ENCODE data around the gene TUBA4B.
"Not testable (repeated sequence)": the region's sequence is repeated elsewhere in the genome, so short reads cannot be mapped to it uniquely, and the experiment has no call there.

TUBA4B gene

DNA sequence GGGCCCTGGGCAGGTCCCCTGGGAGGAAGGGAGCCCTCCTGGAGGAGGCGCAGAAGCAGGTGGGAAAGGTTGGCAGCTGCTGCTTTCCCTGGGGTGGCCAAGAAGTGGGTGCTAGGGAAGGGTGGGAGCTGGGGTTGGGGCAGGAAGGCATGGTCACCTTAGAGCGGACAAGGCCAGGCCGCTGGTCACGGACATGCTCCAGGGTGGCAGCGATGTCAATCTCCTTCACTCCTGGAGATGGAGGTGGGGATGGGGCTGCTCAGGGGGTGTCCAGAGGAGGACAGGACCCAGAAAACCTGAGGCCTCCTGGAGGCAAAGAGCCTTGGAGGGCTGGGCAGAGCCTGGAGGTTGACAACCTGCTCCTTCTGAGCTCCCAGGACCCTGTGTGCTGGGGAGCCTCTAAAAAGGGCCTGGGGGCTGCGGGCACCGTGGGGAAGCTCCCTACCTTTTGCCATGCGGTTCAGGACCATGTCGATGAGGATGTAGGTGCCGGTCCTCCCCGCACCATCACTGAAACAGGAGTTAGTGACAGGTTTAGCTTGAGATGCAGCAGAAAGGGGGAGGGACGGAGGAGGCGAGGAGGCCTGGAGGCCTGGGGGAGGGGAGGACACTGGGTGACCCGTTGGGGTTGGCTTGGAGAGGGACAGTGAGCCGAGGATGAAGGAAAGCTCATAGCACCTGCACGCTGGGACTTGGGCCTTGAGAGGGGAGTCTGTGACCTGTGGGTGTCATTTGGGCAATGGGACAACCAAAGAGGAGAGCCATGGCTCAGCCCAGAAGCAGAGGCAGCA lies 37.5 kb downstream of the TUBA4B start:
- DNase-seq (ENCODE audit: low read depth in 2 of 2) = no peak

DNA sequence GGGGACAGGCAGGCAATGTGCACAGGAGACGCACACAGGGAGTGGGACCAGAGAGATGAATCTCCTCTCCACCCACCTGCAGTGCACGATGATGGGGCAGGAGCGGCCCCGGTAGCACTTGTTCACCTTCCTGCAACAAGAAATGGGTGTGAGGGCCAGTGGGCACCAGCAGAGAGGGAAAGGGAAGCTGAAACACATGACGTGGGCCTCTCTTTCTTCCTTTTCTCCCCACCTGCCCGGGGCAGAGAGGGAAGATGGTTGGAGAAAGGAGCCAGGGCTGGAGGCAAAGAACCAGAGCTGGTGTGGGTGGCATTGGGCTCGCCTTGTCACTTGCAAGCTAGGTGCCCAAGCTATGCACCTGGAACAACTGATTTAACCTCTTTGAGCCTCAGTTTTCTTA lies 38.4 kb downstream of the TUBA4B start:
- no peak for DNase-seq (ENCODE audit: low read depth in 2 of 2)

DNA sequence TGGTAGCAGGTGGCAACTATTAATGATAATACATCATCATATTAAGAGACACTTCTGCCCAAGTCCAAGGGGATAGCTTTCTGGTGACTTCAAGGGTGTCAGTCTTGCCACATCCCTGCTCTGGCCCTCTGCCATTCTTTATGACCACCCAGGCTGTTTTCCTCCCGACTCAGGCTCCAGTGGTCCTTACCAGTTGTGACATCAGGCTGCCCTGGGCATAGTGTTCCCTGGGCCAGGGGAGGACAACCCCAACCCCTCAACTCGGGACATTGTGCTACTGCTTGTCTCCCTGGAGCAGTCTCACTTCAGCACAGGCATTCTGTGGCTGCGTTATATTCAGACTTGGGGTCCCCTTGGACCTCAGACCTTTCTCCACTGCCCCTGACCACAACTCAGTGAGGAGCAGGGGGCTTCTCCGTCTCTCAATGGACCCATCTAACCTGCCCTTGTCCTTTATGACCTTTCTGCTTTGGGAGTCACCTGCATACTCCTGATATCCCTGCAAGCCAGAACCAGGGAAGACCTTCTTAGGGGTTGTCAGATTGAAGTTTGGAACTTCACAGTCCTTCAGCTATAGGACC lies 39.0 kb downstream of the TUBA4B start:
- no peak for DNase-seq (ENCODE audit: low read depth in 2 of 2)

DNA sequence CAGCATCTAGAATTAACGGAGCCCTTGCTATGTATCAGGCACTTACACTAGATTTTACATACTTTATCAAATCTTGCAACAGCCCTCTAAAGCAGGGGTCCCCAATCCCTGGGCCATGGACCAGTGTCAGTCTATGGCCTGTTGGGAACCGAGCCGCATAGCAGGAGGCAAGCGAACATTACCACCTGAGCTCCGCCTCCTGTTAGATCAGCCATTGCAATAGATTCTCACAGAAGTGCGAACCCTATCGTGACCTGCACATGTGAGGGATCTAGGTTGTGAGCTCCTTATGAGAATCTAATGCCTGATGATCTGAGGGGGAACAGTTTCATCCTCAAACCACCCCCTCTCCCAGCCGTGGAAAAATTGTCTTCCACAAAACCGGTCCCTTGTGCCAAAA lies 39.6 kb downstream of the TUBA4B start:
- DNase-seq (ENCODE audit: low read depth in 2 of 2) = no peak

DNA sequence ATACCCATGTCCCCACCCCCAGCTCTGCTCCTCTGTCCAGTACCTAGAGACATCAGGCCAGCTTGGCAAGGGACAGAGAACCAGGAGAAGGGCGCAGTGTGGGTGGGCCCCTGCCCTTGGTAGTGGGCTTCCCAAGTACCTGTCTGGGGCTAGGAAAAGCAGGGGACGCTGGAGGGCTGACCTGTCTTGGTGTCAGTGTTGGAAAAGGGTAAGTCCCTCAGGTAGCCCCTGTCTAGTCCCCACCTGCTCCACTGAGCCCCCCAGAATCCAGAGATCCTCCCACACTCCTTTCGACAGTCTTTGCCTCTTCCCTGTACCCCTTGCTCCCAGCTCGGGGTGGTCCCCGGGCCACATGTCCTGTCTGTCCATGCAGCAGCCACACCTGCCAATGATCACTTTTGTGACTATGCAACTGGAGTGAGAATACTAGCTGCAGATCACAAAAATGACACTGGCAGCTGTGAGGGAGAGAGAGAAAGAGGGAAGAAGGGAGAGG lies 40.7 kb downstream of the TUBA4B start:
- no peak for DNase-seq (ENCODE audit: low read depth in 2 of 2)

DNA sequence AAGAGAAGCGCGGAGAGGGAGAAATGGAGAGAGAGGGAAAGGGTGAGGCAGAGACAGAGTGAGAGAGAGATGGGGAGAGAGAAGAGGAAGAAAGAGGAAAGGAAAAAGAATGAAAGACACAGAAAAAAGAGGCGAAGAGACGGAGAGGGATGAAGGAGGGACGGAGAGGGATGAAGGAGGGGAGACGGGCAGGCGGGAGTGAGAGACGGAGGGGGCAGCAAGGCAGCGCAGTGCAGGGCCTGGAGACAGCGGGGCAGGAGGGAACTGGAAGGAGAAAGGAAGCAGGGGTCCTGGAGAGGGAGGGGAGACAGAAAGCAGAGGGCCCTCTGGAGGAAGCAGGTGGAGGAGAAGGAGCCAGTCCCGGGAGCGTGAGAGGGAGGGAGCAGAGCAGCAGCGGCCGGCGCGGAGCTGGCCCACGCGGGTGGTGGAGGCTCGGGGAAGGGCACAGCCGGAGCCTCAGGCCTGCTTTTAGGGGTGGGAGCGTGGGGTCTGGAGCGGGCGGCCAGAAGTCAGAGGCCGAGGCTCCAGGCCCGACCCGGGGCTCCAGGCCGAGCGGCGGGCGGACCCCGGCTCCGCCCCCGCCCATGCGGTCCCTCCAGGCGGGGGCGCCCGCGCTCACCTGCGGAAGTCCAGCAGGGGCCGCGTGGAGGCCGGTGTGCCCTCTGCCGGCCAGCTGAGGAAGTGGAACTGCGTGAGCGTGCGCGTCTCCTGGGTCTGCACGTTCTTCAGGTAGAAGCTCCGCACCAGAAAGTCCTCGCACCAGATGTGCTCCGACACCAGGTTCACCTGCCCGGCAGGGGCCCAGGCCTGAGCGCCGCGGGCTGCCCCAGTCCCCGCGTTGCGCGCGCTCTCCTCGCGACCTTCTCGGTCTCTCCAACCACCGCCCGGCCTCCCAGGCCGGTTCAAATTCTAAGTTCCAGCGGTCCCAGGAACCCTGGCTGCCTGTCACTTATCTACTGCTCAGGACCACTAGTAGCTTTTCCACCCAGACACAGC lies 41.6 kb downstream of the TUBA4B start:
- peak; percentile 79 to 85 for DNase-seq (ENCODE audit: low read depth in 2 of 2)

DNA sequence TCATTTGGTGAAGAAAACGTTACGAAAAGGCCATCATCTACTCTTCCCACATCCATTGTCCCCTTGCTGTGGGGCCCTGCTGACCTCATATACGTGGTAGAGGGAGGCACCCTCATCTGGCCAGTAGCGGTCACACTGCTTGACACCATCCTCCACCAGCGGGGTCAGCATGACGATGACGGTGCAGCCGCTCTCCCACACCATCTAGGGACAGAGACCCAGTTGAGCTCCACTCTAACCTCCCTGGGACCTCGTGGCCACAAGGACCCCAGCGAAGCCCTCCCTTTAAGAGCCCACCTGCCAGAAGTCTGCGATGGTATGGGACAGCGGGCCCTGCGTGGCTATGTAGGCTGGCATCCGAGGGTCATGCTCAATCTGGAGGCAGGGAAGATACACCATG lies 43.1 kb downstream of the TUBA4B start:
- no peak for DNase-seq (ENCODE audit: low read depth in 2 of 2)

DNA sequence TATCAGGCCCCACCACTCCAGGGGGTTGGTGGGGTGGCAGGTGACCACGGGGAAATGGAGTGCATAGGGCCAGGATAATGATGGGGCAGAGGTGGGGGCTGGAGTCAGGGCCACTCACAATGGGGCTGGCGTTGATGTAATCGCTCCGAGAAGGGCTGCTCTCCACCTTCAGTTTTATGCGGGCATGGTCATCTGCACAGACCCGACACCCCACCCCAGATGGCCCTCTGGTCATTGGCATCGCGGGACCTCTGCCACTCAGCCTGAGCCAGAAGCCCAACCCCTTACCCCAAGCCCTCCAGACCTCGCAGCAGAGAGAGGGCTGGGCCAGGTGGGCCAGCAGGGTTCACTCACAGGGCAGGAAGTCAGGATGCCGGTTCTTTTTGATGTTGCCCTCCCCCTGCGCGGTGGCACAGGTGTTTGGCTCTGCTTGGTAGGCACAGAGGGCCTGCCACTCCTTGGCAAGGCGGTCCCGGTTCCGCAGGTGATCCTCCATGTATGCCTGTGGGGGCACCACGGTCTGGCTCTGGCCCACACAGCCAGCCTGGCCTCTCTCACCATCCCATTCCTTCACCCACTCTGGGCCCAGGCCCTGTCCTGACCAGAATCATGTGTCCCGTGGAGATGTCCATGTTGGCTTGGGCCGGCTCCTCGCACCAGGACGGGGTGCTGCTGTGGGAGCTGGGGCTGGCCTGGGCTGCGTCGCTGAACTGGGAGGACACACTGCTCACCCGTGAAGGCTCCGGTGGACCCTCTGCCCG lies 43.8 kb downstream of the TUBA4B start:
- no peak for DNase-seq (ENCODE audit: low read depth in 2 of 2)

DNA sequence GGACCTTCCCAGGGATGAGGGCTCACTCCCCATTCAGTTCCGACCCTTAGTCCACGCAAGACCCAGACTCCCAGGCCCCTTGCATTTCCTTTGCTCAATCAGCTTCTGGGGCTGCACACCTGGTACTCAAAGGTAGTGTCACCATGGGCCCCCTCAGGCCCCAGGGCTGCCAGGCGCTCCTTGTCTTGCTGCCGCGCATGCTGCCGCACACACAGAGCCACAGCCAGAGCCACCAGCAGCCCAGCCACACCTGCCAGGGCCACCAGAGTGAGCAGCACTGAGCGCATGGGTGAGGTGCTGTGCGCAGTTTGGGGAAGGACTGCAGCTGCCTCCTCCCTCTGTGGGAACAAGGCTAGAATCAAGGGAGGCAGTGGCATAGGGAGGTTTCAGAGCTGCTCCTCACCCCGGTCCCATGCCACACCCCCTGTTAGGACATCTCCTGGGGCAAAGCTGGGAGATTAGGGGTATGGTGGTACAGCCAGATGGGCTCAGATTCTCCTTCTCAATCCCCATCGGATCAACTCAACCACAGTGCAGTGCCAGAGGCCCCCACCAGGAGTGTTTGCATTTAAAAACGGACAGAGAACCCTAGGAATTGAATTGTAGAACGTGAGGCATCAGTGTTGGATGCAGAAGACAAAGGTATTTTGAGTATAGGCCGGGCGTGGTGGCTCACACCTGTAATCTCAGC lies 44.9 kb downstream of the TUBA4B start:
- no peak for DNase-seq (ENCODE audit: low read depth in 2 of 2)

DNA sequence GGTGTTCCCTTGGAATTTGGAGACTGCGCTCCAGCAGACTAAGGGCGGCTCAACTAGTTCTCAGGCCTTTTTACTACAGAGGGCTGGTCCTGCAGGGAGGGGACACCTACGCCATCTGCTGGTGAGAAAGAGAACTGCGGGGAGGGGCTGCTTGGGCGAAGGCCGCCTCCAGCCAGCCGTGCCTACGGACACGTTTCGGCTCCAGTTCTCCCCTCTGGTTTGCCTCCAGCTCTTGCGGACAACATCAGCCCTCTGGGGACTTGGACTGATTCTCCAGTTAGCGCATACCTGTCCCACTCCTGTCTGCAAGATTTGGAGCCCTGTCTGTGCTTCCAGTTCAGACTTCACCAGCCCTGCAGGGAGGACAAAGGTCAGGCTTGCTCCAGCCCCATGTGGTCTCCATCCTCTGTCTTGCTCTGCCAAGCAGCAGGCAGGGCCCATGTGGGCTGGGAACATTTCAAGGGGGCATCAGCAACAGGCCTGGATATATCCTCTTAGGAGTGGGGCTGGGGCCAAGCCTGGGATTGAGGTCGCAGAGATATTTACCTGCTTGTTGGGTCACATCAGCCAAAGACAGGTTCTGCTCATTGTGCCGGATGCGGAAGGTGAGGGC lies 45.8 kb downstream of the TUBA4B start:
- peak; percentile 76 to 89 for DNase-seq (ENCODE audit: low read depth in 2 of 2)

DNA sequence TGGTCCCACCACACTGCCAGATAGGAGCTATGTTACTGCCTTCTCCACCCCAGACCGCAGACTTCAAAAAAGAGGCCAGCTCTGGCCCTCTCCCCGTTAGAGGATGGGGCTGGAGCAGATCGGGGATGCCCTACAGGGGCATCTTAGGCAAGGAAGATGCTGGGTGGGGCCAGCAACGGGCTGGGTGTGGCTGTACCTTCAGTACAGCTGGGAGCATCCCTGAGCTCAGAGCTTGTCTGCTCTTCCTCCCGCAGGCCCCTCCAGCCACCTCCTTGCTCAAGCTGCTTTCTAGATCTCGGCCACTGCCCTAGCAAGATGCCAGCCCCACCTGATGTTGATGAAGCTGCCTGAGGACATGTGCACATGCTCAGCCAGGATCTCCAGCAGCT lies 46.3 kb downstream of the TUBA4B start:
- DNase-seq (ENCODE audit: low read depth in 2 of 2) = no peak

DNA sequence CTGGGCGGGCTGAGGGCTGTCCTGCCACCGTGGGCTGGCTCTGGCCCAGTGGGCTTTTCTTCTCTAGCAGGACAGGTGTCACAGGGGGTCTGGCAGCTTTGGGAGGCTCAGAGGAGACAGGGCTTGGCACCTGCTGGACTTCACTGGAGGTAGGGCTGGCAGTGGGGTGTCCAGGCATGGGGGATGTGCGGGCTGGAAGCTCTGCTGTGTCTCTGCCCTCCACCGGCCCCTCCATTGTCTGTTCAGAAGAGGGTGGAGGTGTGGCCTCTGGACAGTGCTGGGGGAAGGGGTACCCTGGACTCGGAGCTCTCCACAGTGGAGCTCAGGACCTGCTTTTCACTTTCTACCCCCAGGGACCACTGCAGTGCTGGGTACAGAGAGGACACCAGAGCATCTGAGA lies 47.0 kb downstream of the TUBA4B start:
- no peak for DNase-seq (ENCODE audit: low read depth in 2 of 2)

DNA sequence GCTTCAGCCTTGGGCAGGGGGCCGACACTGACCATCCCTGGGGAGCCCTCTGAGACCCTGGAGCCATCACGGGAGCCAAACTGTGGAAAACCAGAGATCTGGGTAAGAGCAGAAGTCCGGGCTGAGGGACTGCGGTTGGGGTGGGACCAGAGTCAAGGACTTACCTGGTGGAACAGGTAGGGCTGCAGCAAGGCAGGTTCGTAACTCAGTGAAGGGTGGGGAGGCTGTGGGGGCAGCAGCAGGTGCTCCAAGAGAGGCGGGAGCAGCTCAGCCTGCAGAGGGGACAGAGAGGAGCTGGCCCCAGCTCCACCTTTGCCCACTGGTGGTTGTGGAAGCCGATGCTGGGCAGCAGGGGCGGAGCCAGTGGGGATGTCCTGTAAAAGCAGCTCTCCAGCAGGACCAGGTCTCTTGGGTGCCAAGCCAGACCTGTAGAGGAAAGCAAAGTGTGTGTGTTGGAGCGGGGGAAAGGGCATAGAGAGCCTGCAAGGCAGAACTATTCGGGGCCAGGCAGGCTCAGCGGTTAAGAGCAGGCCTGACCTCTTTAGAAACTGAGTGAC lies 49.4 kb downstream of the TUBA4B start:
- DNase-seq (ENCODE audit: low read depth in 2 of 2) = no peak

DNA sequence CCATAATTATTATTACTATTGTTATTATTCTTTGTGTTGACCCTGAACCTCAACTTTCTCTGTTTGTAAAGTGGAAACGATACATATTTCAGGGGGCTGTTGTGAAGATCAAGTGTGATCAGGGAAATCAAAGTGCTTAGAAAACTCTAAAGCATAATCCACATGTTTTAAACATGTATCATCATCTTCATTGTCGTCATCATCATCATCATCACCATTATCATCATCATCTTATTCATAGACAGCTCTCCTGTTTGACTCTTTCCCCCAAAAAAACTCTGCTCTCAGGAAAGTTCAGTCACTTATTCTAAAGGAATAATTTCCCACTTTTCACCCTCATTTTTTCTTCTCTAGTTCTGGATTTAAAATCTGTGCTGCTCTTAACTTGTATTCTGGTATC lies 51.2 kb downstream of the TUBA4B start:
- no peak for DNase-seq (ENCODE audit: low read depth in 2 of 2)

DNA sequence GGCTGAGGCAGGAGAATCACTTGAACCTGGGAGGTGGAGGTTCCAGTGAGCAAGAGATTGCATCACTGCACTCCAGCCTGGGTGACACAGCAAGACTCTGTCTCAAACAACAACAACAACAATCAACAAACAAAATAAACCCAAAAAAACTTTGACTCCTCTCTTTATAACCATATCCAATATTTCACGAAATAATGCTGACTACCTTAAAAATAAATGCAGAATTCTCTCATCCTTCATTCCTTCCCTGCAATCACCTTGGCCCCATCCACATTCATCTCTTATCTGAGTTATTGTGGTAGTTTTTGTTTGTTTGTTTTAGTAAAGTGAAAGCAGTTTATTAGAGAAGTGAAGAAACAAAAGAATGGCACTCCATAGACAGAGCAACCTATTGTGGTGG lies 53.0 kb downstream of the TUBA4B start:
- DNase-seq (ENCODE audit: low read depth in 2 of 2) = no peak

DNA sequence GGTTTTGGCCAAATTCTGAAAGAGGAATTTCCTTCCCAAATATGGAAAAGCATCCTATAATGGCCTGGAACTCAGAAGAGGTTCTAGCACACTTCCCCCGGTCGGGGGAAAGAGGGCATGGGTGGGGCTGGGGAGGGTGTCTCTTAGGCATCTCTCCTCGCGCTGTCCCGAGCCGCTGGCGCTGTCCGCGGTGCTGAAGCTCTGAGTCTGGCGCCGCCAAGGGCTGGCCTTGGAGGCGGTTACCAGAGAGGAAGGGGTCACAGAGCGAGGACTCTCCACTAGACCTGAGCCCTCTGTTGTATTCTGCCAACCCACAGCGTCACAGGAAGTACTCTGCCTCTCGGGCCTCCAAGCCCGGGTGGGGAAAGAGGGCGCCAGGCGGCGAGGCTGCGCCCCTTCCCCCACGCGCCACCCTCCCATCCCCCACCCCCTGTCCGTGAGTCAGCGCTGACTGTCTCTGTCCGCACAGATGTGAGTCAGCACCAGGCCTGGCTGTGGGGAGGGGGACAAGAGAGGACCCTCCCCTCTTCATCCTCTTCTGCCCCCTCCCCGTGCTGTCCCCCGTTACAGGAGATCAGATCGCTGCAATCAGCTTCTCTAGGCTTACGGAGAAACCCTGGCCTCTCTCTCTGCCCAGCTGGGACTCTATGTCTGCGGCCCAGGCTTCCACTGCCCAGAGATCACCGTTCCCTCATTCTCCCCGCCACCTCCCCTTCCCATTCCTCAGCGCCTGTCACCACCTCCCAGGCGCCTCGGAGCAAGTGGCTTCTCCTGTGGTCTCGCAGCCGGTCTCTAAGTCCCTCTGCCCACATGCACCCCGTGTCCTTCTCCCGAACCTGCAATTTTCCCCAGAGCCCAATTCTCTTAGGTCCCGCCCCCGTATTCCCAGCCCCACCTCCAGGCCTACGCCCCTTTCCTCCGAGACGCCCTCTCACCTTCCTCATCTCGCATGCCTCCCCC lies 55.4 kb downstream of the TUBA4B start:
- DNase-seq (ENCODE audit: low read depth in 2 of 2) = peak in 1 of 2 donors; percentile 61

DNA sequence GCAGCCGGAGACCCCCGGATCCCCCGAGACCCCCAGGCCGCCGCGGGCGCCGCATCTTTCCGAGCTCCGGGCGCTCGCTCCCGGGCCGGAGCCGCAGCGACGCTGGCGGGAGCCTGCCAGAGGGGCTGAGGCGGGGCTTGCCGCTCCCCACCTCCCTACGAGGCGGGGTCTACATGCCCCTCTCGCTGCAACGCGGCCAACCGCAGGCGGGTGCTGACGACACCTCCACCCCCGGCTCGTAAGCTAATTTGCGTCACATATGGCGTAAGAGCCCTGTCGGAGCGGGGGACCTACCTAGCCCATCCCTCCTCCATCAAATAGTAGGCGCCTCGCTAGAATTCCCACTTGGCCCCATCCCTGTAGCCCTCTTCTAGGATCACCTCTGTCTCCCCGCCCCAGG lies 56.2 kb downstream of the TUBA4B start, which contains the start of gene PTPRN:
TSS of gene PTPRN (minus strand) at position 124 of the 400 bp plus-strand sequence. CDS start at position 55, 69 bp downstream.
- DNase-seq (ENCODE audit: low read depth in 2 of 2) = no peak

DNA sequence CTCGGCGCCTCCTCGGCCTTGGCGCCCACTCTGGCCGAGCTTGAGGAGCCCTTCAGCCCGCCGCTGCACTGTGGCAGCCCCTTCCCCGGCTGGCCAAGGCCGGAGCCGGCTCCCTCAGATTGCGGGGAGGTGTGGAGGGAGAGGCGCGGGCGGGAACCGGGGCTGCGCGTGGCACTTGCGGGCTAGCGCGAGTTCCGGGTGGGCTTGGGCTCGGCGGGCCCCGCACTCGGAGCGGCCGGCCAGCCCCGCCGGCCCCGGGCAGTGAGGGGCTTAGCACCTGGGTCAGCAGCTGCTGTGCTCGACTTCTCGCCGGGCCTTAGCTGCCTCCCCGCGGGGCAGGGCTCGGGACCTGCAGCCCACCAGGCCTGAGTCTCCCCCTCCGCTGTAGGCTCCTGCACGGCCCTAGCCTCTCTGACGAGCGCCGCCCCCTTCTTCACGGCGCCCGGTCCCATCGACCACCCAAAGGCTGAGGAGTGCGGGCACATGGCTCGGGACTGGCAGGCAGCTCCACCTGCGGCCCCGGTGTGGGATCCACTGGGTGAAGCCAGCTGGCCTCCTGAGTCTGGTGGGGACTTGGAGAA lies 59.7 kb downstream of the TUBA4B start:
- not testable (repeated sequence) for DNase-seq (ENCODE audit: low read depth in 2 of 2)

All from stimulated activated CD4-positive, alpha-beta T cell treated with anti-CD3 and anti-CD28 coated beads, Interleukin-15, amount 100 ng/mL, for 48 hours (primary cell).